Stimulated activated CD8-positive, alpha-beta memory T cell treated with anti-CD3 and anti-CD28 coated beads, Interleukin-15, amount 100 ng/mL, for 24 hours (primary cell): ENCODE measurements around the gene OSCAR.
"Not testable (repeated sequence)": the region's sequence is repeated elsewhere in the genome, so short reads cannot be mapped to it uniquely, and the experiment has no call there.

Experiments used
- DNase-seq: peaks from one replicate; pipeline ENCODE4 v3.0.0-alpha.2; 2020; ENCODE audit warnings: low read depth

Gene OSCAR

GRCh38 chr19:54125713-54126112 is 25.1 kb upstream of the OSCAR start:
- DNase-seq = no peak

GRCh38 chr19:54124393-54124792 is 23.8 kb upstream of the OSCAR start:
- DNase-seq = no peak

- DNase-seq = no peak
Measured at GRCh38 chr19:54123682-54124081, 23.1 kb upstream of the OSCAR start.

GRCh38 chr19:54121259-54121658 is 20.7 kb upstream of the OSCAR start:
- no peak for DNase-seq

GRCh38 chr19:54115109-54116063 is 14.8 kb upstream of the OSCAR start, which contains the start of the genes PRPF31 and TFPT:
PRPF31 (plus strand) TSS chr19:54115754; CDS start chr19:54118279, 2,525 bp downstream.
TFPT (minus strand) TSS chr19:54115657; CDS start chr19:54115269, 388 bp downstream.
- DNase-seq = peak; percentile 92

GRCh38 chr19:54114340-54115108 is 13.9 kb upstream of the OSCAR start:
- no peak for DNase-seq

GRCh38 chr19:54109651-54110050 is 9.0 kb upstream of the OSCAR start:
- no peak for DNase-seq

- no peak for DNase-seq
Measured at GRCh38 chr19:54108496-54108895, 7.9 kb upstream of the OSCAR start.

GRCh38 chr19:54107876-54108490 is 7.4 kb upstream of the OSCAR start:
- DNase-seq = no peak

- no peak for DNase-seq
Measured at GRCh38 chr19:54106716-54107115, 6.1 kb upstream of the OSCAR start.

- no peak for DNase-seq
Measured at GRCh38 chr19:54105796-54106195, 5.2 kb upstream of the OSCAR start.

- DNase-seq = no peak
Measured at GRCh38 chr19:54104998-54105715, 4.6 kb upstream of the OSCAR start.

GRCh38 chr19:54102421-54103169 is 2.0 kb upstream of the OSCAR start, which contains the start of gene NDUFA3:
NDUFA3 (plus strand) TSS chr19:54102855; CDS start chr19:54102879, 24 bp downstream.
- peak; percentile 96 for DNase-seq

- DNase-seq = not testable (repeated sequence)
Measured at GRCh38 chr19:54099903-54100255, 724 bp downstream of the OSCAR start.

- DNase-seq = no peak
Measured at GRCh38 chr19:54099190-54099902, 1.3 kb downstream of the OSCAR start.

- DNase-seq = no peak
Measured at GRCh38 chr19:54096617-54097106, 3.9 kb downstream of the OSCAR start.

- DNase-seq = not testable (repeated sequence)
Measured at GRCh38 chr19:54095859-54096616, 4.6 kb downstream of the OSCAR start.

- DNase-seq = no peak
Measured at GRCh38 chr19:54095136-54095858, 5.3 kb downstream of the OSCAR start.
